ENCODE results near the gene ZNF341. TPM values are rescaled to one million over a fixed set of nuclear protein-coding genes. Genes with fewer than 3 reads are reported as not detected.

Gene ZNF341
- total RNA-seq: 4.2 TPM

GRCh38 chr20:33731693-33732165, at the start of gene ZNF341:
TSS of gene ZNF341 (plus strand) at chr20:33731996. CDS start at chr20:33732022, 26 bp downstream.
- Histone ChIP-seq H3K9me3 (peaks cover 6% of the 10 kb centered on the region), H3K36me3 (no peaks in the 10 kb centered on the region), H3K4me1 (peaks cover 31% of the 10 kb centered on the region), H3K27me3 (no peaks in the 10 kb centered on the region), H3K4me3 (peak within 1 kb of the TSS; percentile 49 to 58), H3K27ac (peak within 1 kb of the TSS; percentile 91)
- TF ChIP-seq, protein P1, sequence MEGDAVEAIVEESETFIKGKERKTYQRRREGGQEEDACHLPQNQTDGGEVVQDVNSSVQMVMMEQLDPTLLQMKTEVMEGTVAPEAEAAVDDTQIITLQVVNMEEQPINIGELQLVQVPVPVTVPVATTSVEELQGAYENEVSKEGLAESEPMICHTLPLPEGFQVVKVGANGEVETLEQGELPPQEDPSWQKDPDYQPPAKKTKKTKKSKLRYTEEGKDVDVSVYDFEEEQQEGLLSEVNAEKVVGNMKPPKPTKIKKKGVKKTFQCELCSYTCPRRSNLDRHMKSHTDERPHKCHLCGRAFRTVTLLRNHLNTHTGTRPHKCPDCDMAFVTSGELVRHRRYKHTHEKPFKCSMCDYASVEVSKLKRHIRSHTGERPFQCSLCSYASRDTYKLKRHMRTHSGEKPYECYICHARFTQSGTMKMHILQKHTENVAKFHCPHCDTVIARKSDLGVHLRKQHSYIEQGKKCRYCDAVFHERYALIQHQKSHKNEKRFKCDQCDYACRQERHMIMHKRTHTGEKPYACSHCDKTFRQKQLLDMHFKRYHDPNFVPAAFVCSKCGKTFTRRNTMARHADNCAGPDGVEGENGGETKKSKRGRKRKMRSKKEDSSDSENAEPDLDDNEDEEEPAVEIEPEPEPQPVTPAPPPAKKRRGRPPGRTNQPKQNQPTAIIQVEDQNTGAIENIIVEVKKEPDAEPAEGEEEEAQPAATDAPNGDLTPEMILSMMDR (IDR thresholded peaks at IDR 0.05): peak; percentile 53 to 79 (median 76)
- TF ChIP-seq POLR2AphosphoS5 (IDR thresholded peaks at IDR 0.05; ENCODE audit: insufficient read depth in 1 of 2, low read depth in 1 of 2): peak in 1 of 2 donors; percentile 42
- TF ChIP-seq POLR2A (IDR thresholded peaks at IDR 0.05): no peak
- intact Hi-C loops (cut with DNase I): loop anchor here (10.0 kb wide), 1 partner anchor 57 kb away; the partner anchor contains the start of gene NECAB3
- no peak for DNase-seq (ENCODE audit: extremely low spot score in 2 of 2)

DNA sequence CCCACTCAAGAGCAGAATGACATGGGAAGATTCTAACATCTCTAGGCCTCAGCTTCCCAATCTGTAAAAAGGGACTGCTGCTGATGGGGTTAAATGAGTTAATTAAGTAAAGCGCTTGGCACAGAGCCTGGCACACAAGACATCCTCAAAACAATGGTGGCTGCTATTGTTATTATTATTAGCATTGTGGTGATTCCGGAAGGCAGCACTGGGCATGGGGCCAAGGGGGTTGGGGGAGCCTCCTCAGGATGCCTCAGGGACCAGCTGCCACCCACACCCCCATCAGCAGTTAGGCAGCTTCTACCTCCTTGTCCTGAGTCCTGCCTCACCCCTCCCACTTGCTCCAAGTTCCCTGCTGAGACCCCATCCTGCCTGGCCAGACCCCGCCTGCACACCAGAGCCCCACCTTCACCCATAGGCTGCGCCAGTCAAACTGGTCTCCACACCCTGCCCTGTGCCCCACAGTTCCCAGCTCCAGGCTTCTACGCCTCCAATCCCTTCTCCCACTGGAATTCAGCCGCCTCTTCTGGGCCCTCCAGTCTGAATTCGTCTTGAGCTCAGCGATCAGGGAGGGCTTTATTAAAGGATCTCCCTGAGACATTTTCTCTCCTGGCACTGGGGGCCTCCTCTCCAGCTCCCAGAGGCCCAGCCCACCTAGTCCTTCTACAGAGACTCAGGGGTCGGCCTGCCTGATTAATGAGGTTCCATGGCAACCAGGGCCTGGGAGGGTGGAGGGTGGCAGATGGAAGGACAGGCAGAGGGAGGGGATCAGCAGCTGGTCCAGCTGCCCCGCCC, 47.1 kb upstream of the ZNF341 start:
- Histone ChIP-seq H3K27ac (peak overlapping the region; percentile 23), H3K4me1 (peaks cover 19% of the 10 kb centered on the region), H3K36me3 (no peaks in the 10 kb centered on the region), H3K27me3 (no peaks in the 10 kb centered on the region), H3K4me3 (no peak overlapping the region), H3K9me3 (no peaks in the 10 kb centered on the region)
- no peak for DNase-seq (ENCODE audit: extremely low spot score in 2 of 2)
- intact Hi-C loops (cut with DNase I): no loop called here
- TF ChIP-seq POLR2A (IDR thresholded peaks at IDR 0.05): no peak
- TF ChIP-seq POLR2AphosphoS5 (IDR thresholded peaks at IDR 0.05; ENCODE audit: insufficient read depth in 1 of 2, low read depth in 1 of 2): no peak
- TF ChIP-seq, protein P1 (IDR thresholded peaks at IDR 0.05): no peak

DNA sequence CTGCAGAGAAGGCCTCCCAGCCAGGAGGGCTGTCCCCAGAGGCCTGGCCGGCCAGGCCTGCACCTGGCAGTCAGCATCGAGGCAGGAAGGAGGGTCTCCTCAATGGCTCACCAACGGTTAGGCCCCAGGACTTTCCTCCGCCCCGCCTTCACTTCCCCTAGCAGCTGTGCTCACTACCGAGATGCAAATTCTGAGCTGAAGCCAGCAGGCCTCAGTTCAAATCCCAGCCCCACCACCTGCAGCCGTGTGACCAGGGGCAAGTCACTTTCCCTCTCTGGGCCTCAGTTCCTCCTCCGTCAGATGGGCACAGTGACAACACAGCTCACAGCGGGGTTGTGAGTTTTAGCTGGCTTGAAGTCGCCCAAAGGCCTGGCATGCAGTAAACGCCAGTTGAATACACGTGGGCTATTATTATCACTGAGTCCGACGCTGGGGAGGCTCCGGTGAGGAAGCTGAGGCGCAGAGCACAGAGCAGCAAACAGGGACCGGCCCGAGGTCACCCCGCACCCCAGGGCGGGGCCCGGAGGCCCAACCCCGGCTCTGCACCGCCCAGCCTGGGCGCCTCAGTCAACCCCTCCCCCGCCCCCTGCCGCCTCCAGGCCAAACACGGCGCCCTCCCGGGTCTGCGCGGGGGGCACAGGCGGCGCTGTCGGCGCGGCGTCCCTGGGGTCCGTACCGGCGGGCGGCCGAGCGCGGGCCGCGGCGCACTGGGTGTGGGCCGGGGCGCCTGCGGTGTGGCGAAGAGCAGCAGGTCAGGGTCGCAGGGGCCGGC, 46.3 kb upstream of the ZNF341 start:
- Histone ChIP-seq H3K4me3 (peak overlapping the region; percentile 35 to 59), H3K36me3 (no peaks in the 10 kb centered on the region), H3K4me1 (peaks cover 19% of the 10 kb centered on the region), H3K9me3 (no peaks in the 10 kb centered on the region), H3K27me3 (no peaks in the 10 kb centered on the region), H3K27ac (peak overlapping the region; percentile 23)
- TF ChIP-seq POLR2A (IDR thresholded peaks at IDR 0.05) (no peak), POLR2AphosphoS5 (IDR thresholded peaks at IDR 0.05; ENCODE audit: insufficient read depth in 1 of 2, low read depth in 1 of 2) (no peak)
- intact Hi-C loops (cut with DNase I): no loop called here
- no peak for DNase-seq (ENCODE audit: extremely low spot score in 2 of 2)

DNA sequence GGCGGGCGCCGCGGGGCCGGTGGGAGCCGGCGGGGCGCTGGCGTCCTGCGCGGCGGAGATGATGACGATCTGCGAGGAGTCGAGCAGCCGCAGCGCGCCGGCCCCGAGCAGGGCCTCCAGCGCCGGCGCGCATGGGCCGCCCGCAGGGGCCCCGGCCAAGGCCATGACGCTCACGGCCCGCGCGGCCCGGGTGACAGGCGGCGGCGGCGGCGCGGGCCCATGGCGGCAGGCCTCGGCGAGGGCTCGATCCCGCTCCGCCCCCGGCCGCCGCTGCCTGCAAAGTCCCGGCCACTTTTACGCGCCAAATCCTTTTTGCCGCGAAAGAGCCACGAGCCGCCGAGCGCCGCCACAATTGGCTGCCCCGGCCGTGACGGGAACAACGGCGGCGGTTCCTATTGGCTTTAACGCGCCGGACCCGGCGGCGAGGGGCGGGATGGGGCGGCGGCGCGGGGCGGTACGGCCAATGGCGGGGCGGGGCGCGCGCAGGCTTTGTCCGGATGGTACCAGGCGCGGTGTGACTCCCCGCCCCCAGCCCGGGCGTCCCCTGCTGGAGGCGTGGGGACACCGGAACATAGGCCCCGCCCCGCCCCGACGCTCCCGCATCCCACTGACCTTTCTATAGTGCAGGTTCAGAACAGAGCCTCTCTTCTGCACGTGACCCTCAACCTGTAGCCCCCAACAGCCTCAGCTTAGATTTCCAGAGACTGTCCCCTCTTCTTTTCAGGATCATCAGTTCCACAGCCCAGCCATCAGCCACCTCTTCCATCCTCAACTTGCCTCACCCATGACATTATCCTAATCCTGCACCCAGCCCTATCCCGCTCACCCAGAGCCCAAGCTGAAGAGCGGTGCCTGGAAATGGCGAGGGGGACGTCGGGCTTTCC, 45.5 kb upstream of the ZNF341 start, which contains the start of gene E2F1:
Gene E2F1 (minus strand): TSS at position 286 of the 884 bp plus-strand sequence. CDS start 121 bp downstream, at position 165.
- DNase-seq (ENCODE audit: extremely low spot score in 2 of 2): no peak
- peaks cover 19% of the 10 kb centered on the region for H3K4me1 ChIP-seq
- H3K4me3 ChIP-seq: peak within 1 kb of the TSS; percentile 35 to 59
- H3K9me3 ChIP-seq: no peaks in the 10 kb centered on the region
- no peaks in the 10 kb centered on the region for H3K27me3 ChIP-seq
- intact Hi-C loops (cut with DNase I): no loop called here
- no peaks in the 10 kb centered on the region for H3K36me3 ChIP-seq
- no peak for TF ChIP-seq POLR2A (IDR thresholded peaks at IDR 0.05)
- TF ChIP-seq, protein P1 (IDR thresholded peaks at IDR 0.05): peak; percentile 26 to 41 (median 34)
- peak in 1 of 2 donors; percentile 42 for TF ChIP-seq POLR2AphosphoS5 (IDR thresholded peaks at IDR 0.05; ENCODE audit: insufficient read depth in 1 of 2, low read depth in 1 of 2)
- H3K27ac ChIP-seq: peak within 1 kb of the TSS; percentile 68
